AML-193 (cell line): ENCODE data around the gene KMT2C.
"Not testable (repeated sequence)": the region's sequence is repeated elsewhere in the genome, so short reads cannot be mapped to it uniquely, and the experiment has no call there.

Source experiments
- DNase-seq, 2 experiments: peaks; one replicate each; lab custom pipeline; 2025; lab: John Stamatoyannopoulos, UW

KMT2C gene

GRCh38 chr7:152435384-152436110 lies at the start of gene KMT2C:
Gene KMT2C, minus strand, starts transcription at chr7:152436003. Its CDS starts 217 bp downstream, at chr7:152435786.
- peak in 1 of 2 experiments; percentile 20 for DNase-seq

GRCh38 chr7:152481082-152481481 lies 45.3 kb upstream of the KMT2C start:
- DNase-seq, result no peak

GRCh38 chr7:152480664-152481063 lies 44.9 kb upstream of the KMT2C start:
- DNase-seq, result no peak

- no peak for DNase-seq
Measured at GRCh38 chr7:152479595-152479994, 43.8 kb upstream of the KMT2C start.

- DNase-seq, result no peak
Measured at GRCh38 chr7:152478140-152478539, 42.3 kb upstream of the KMT2C start.

GRCh38 chr7:152477079-152477478 lies 41.3 kb upstream of the KMT2C start:
- no peak for DNase-seq

- DNase-seq, result no peak
Measured at GRCh38 chr7:152476551-152476950, 40.7 kb upstream of the KMT2C start.

GRCh38 chr7:152471023-152471620 lies 35.3 kb upstream of the KMT2C start:
- DNase-seq, result not testable (repeated sequence)

- DNase-seq, result not testable (repeated sequence)
Measured at GRCh38 chr7:152470251-152471022, 34.6 kb upstream of the KMT2C start.

- not testable (repeated sequence) for DNase-seq
Measured at GRCh38 chr7:152469576-152469975, 33.8 kb upstream of the KMT2C start.

- DNase-seq, result no peak
Measured at GRCh38 chr7:152467225-152467624, 31.4 kb upstream of the KMT2C start.

- DNase-seq, result no peak
Measured at GRCh38 chr7:152465119-152465387, 29.2 kb upstream of the KMT2C start.

GRCh38 chr7:152464312-152465118 lies 28.7 kb upstream of the KMT2C start:
- DNase-seq, result peak; percentile 24 to 29

- DNase-seq, result peak; percentile 97 to 99
Measured at GRCh38 chr7:152463709-152464311, 28.0 kb upstream of the KMT2C start.

GRCh38 chr7:152462995-152463708 lies 27.3 kb upstream of the KMT2C start:
- DNase-seq, result no peak

GRCh38 chr7:152459724-152460251 lies 24.0 kb upstream of the KMT2C start:
- DNase-seq, result peak; percentile 95 to 96

- no peak for DNase-seq
Measured at GRCh38 chr7:152451356-152451755, 15.6 kb upstream of the KMT2C start.

GRCh38 chr7:152445386-152446008 lies 9.7 kb upstream of the KMT2C start:
- DNase-seq, result not testable (repeated sequence)

GRCh38 chr7:152443586-152443985 lies 7.8 kb upstream of the KMT2C start:
- DNase-seq, result no peak

GRCh38 chr7:152442330-152442835 lies 6.6 kb upstream of the KMT2C start:
- no peak for DNase-seq
